NCI-H510A treated with DMSO at 0.1 percent for 48 hours (cell line): ENCODE results near the gene RCN2.
"Not testable (repeated sequence)": the region's sequence is repeated elsewhere in the genome, so short reads cannot be mapped to it uniquely, and the experiment has no call there.

Experiments
- DNase-seq: peaks from one replicate; lab custom pipeline; 2025; lab: John Stamatoyannopoulos, UW

Gene RCN2, protein sequence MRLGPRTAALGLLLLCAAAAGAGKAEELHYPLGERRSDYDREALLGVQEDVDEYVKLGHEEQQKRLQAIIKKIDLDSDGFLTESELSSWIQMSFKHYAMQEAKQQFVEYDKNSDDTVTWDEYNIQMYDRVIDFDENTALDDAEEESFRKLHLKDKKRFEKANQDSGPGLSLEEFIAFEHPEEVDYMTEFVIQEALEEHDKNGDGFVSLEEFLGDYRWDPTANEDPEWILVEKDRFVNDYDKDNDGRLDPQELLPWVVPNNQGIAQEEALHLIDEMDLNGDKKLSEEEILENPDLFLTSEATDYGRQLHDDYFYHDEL

DNA sequence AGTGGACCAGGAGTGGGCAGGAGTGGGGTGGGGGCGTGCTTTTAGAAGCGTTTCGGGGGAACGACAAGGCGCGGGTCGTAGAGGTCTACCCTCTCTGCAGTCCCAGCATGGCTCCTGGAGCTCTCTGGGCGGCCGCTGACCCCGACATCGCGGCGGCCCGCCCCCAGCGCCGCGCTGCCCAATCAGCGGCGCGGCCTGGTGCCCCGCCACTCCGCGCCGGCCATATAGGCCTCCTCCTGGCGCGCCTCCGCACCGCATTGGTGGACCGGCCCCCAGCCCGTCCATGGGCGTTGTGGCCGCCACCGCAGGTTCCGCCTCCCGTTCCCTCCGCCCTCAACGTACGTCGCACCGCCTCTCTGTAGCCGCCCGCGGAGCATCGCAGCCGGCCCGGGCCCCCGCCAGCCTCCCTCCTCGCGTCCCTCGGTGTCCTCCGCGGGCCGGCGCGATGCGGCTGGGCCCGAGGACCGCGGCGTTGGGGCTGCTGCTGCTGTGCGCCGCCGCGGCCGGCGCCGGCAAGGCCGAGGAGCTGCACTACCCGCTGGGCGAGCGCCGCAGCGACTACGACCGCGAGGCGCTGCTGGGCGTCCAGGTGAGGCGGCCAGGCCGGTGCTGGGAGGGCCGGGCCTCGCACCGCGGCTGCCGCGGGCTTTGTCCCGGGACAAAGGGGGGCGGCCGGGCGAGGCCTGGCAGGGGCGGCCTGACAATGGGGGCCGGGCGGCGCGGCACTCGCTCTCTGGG lies at the start of gene RCN2:
TSS of gene RCN2 (plus strand) at position 353 of the 738 bp plus-strand sequence. CDS start at position 446, 93 bp downstream.
- DNase-seq = peak; percentile 66

DNA sequence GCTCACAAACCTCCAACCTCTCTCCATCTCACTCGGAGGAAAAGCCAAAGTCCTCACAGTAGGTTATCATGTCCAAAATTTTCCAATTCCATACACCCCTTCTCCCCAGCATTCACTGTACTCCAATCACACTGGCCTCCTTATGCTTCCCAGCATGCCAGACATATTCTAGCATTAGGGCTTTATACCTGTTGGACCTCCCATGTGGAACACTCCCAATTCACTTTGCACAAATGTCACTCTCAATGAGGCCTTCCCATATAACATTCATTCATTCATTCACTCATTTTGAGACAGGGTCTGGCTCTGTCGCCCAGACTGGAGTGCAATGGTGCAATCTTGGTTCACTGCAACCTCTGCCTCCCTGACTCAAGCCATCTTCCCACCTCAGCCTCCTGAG lies 46.3 kb upstream of the RCN2 start:
- no peak for DNase-seq

DNA sequence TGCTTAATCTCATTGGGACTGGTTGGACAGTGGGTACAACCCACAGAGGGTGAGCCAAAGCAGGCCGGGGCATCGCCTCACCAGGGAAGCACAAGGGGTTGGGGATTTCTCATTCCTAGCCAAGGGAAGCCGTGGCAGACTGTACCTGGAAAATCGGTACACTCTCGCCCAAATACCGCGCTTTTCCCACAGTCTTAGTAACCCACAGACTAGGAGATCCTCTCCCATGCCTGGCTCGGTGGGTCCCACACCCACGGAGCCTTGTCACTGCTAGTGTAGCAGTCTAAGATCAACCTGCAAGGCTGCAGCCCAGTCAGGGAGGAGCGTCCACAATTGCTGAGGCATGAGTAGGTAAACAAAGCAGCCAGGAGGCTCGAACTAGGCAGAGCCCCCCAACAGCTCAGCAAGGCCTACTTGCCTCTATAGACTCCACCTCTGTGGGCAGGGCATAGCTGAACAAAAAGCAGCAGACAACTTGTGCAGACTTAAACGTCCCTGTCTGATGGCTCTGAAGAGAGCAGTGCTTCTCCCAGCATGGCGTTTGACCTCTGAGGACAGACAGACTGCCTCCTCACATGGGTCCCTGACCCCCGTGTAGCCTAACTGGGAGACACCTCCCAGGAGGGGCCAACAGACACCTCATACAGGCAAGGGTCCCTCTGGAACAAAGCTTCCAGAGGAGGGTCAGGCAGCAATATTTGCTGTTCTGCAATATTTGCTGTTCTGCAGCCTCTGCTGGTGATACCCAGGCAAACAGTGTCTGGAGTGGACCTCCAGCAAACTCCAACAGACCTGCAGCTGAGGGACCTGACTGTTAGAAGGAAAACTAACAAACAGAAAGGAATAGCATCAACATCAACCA lies 44.0 kb upstream of the RCN2 start:
- DNase-seq = not testable (repeated sequence)

DNA sequence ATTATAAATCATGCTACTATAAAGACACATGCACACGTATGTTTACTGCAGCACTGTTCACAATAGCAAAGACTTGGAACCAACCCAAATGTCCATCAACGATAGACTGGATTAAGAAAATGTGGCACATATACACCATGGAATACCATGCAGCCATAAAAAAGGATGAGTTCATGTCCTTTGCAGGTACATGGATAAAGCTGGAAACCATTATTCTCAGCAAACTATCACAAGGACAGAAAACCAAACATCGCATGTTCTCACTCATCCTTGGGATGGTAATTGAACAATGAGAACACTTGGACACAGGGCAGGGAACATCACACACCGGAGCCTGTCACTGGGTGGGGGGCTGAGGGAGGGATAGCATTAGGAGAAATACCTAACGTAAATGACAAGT lies 38.7 kb upstream of the RCN2 start:
- DNase-seq = not testable (repeated sequence)

DNA sequence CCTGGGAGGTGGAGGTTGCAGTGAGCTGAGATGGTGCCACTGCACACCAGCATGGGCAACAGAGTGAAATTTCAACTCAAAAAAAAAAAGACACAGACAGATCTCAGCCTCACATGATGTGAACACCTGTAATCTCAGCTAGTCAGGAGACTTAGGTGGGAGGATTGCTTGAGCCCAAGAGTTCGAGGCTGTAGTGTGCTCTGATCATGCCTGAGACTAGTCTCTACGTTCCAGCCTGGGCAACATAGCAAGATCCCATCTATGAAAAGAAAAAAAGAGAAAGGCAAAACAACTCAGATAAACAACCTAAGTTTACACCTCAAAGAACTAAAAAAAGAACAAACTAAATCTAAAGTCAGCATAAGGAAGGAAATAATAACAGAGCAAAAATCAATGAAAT lies 37.4 kb upstream of the RCN2 start:
- DNase-seq = no peak

DNA sequence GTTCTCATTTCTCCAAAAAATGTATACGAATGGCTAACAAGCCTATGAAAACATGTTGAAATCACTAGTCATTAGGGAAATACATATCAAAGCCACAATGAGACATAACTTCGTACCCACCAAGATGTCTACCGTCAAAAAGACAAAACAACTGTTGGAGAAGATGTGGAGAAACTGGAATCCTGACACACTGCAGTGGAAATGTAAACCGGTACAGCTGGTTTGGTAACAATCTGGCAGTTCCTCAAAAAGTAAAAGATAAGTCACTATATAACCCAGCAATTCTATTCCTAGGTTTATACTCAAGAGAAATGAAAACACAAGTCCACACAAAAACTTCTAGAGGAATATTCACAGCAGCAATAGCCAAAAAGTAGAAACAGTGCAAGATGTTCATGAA lies 33.4 kb upstream of the RCN2 start:
- DNase-seq = no peak

DNA sequence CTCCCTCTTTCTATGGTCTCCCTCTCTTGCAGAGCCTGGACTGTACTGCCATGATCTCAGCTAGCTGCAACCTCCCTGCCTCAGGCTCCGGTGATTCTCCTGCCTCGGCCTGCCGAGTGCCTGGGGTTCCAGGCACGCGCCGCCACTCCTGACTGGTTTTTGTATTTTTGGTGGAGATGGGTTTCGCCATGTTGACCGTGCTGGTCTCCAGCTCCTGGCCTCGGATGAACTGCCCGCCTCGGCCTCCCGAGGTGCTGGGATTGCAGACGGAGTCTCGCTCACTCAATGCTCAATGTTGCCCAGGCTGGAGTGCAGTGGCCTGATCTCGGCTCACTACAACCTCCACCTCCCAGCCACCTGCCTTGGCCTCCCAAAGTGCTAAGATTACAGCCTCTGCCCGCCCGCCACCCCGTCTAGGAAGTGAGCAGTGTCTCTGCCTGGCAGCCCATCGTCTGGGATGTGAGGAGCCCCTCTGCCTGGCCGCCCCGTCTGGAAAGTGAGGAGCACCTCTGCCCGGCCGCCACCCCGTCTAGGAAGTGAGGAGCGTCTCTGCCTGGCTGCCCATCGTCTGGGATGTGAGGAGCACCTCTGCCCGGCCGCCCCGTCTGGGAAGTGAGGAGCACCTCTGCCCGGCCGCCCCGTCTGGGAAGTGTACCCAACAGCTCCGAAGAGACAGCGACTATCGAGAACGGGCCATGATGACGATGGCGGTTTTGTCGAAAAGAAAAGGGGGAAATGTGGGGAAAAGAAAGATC lies 32.2 kb upstream of the RCN2 start:
- not testable (repeated sequence) for DNase-seq

DNA sequence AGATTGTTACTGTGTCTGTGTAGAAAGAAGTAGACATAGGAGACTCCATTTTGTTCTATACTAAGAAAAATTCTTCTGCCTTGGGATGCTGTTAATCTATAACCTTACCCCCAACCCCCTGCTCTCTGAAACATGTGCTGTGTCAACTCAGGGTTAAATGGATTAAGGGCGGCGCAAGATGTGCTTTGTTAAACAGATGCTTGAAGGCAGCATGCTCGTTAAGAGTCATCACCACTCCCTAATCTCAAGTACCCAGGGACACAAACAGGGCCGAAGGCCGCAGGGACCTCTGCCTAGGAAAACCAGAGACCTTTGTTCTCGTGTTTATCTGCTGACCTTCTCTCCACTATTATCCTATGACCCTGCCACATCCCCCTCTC lies 31.6 kb upstream of the RCN2 start:
- DNase-seq = not testable (repeated sequence)

DNA sequence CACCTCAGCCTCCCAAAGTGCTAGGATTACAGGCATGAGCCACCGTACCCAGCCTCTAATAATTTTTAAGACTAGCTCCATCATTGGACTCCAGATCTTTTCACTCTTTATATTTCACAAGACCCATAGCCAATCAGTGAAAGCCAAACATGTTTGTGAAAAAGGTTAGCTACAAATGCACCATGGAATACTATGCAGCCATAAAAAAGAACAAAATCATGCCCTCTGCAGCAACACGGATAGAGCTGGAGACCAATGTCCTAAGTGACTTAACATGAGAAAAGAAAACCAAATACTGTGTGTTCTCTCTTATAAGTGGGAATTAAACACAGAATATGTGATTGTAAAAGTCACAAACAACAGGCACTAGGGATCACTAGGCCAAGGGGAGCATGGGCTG lies 29.6 kb upstream of the RCN2 start:
- DNase-seq = no peak

DNA sequence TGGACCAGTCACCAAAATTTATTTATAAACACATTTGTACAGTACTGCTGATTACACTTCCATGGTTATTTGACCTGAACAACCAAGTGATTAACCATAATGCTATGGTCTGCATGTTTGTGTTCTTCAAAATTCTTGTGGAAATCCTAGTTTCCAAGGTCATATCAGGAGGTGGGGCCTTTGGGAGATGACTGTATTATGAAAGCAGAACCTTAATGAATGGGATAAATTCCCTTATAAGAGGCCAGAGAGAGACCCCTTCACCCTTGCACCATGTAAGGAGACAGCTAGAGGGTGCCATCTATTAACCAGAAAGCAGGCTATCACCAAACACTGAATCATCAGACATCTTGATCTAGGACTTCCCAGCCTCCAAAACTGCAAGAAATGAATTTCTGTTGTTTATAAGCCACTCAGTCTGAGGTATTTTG lies 28.3 kb upstream of the RCN2 start:
- DNase-seq = peak; percentile 5

DNA sequence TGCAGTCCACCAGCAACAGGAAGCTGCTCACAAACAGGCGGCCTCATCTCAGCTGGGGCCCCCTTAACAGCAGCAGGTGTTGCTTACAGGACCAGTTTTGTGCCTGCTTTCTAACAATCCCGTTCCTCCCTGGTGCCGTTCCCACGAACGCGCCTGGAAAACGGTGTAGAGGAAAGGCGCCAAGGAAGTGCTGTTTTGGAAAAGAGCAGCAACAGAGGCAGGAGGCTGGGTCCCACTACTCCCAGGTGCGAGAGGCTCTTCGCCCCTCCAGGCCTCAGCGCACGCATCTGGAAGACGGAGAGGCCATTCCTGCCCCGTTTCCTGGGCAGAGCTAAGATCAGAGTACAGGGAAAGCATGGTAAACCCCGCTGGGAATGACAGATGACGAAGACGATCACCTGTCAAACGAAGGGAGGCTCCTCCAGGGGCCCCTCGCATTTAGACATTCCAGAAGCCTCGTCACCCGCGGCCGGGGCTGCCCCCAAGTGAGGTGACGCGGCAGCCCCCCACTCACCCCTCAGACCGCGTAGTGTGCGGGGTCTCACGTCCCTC lies 27.0 kb upstream of the RCN2 start:
- peak; percentile 54 for DNase-seq

DNA sequence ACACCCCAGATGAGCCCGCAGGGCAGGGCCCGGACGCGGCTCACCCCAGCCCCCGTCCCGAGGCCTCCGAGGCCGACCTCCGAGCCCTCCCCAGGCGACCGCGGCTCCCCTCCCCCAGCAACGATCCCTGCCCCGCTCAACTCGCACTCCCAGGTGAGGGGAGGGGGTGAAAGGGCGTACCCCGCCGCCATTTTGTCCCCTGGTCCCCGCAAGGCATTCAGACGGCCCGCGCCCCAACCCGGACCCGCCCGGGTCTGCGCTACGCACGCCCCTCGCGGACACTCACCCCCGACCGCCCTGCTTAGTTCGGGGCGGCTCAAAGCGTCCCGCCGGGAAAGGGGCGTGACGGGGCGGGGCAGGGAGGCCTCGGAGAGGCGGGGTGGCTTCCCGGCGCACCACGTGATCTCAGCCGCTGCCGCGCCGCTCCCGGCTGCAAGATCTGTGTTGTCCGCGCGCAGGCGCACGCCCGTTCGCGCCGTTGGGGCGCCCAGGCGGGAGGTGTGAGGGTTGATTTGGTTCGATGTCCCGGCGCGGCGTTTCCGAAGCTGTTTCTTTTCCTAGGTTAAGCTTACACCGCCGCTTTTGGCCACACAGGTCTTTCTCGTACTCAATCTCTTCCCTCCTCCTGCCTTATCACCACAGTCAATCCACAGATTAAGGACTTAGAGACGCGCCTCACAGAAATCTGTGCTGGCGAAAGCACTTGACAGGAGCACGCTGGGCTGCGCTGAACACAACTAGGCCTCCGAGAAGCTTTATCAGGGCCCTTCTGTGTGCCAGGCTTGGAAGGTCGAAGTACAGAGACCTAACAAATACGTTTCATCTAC lies 26.3 kb upstream of the RCN2 start, which contains the start of gene SCAPER:
TSS of gene SCAPER (minus strand) at position 328 of the 827 bp plus-strand sequence. CDS start 21,523 bp downstream, outside the sequence.
- DNase-seq = peak; percentile 76

DNA sequence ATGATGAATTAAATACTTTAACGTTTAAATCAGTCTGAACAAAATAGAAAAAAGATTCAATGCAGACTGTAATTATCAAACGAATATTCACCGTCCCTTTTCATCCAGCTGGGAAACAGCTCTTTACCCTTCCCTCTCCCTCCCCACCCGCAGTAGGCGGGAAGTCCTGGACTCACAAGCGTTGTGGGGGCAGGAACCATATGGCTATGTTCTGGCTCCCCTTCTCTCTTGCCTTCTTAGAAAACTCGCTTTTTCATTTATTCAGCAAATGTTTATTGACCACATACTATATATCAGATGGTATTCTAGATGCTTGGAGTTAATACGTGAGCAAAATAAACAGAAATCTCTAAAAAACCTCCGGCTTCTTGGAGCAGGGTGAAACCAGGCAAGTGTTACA lies 25.7 kb upstream of the RCN2 start:
- DNase-seq = no peak

DNA sequence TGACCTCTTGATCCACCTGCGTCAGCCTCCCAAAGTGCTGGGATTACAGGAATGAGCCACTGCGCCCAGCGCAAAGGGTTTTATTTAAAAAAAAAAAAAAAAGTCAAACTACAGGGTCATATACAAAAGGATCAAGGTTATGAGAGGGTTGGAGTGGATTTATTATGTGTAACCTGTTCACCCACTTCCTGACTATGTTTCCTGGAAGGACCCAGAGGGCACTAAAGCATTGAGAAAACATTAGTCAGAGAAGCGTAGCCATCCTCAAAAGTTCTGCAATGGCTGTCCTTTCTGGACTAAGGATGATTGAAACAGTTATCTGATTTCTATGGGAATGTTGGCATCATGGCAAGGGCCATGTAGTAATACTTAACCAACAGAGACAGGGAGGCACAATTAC lies 19.1 kb upstream of the RCN2 start:
- no peak for DNase-seq

DNA sequence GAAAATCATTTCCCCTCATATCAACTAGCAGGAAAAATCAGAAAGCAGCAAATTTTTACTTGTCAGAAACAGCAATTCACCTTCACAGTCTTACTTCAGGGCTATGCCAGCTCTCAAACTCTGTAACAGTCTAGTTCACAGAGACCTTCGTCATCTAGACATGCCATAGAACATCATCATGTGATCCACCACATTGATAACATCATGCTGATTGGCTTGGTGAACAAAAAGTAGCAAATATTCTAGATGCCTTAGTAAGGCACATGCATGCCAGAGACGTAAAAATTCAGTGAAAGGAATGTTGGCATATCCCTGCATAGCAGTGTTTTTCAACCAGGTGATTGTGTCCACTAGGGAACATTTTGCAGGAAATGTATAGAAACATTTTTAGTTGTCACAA lies 17.8 kb upstream of the RCN2 start:
- no peak for DNase-seq

DNA sequence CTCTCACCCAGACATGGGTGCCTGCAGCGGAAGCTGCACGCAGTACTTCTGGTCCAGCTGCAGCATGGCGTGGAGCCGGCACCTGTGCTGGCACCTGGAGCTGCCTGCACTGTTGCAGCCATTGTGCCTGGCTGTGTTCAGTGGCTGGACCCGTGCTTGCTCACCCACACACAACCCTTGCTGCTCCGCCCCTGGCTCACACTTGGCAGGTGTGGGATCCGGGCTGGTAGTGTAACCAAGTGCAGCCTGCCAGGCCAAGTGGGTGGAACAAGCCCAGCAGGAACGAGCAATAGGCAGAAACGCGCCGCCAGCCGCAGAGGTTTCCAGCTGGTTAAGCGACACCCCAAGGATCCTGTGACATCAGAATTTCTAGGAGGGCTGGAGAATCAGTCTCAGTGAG lies 15.2 kb upstream of the RCN2 start:
- DNase-seq = no peak

DNA sequence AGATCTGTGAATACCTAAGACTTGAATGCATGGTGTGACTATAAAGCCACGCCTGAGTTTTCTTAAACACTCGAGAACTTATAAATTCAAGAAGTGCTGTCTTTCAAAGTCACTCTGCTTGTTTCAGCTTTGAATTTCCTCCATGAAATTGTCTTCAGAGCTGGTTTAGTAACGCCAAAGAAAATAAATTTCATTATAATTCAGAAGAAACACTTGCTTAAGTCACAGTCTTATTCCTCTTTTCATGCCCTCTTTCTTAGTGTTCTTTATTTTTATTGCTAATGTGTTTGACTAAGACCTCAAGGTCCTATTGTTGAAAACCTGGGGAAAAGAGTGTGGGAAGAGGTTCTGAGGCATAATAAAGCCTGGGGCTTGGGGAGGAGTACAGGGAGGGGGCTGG lies 3.3 kb upstream of the RCN2 start:
- DNase-seq = no peak

DNA sequence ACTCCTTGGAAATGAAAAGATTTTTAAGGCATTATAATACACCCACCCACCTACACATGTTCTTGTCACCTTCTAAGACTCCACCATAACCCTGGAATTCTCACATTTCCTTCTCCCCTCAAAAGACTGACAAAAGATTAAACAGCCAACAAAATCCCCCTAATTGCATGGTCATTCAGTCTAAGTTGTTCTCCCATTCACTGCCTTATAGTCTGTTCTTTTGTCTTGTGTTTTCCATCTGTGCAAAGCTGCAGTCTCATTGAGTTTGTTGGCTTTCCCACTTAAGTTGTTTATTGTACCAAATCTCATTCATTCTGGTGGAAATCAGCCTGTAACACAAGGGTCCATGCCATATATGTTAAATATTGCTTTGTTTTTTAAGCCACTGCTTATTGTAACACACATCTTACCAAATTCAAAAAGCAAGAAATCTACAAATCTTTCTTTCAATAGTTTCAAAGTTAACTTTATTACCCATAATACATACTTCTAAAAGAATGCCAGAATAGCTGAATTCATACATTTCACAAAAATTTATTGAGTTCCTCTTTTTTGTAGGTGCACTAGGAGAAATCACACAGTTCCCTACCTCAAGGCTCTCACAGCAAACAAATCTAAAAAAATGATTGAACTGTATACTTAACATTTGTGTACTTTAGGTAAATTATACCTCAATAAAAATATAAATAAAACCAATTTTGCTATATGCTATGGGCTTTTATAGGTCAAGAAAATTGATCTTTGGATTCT lies 2.4 kb upstream of the RCN2 start:
- DNase-seq = no peak

DNA sequence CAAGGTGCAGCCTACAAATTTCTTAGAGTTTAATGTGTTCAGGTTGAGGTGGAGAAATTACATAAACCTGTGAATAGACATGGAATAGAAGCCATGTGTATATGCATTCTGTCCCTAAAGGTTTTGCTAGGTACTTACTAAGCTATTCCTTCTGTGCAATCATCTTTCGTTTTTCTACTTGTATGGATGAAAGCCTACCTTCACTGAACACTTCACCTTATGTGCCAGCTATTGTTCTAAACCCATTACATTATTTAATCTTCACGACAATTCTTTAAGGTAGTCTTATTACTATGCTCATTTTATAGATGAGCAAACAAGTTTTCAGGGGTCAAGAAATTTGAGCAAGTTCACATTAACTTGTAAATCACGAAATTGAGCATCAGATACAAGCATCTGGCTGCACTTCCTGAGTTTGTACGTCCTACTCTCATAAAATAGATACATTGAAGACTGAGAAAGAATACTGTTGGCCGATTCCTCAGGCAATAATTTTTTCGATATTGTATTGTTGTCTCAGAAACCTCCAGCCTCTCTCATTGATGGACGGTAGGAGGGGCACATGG lies 635 bp upstream of the RCN2 start:
- peak; percentile 66 for DNase-seq
